HEK293T (cell line): Measurements from ENCODE around the gene RELCH.

Experiments
- FOXM1 ChIP-seq: fragments of 450-650 bp; IDR thresholded peaks from 2 replicates; pipeline ENCODE4 v1.6.1; 2017; ENCODE audit warnings: mild to moderate bottlenecking, borderline replicate concordance
- HDGF ChIP-seq: fragments of 450-650 bp; IDR thresholded peaks from 2 replicates; pipeline ENCODE4 v1.6.1; 2017; ENCODE audit warnings: antibody characterized with exemption, borderline replicate concordance
- L3MBTL2 ChIP-seq: fragments of 450-650 bp; conservative IDR thresholded peaks from 2 replicates; pipeline ENCODE4 v1.6.1; 2016; ENCODE audit warnings: mild to moderate bottlenecking
- NFRKB ChIP-seq: fragments of 450-650 bp; IDR thresholded peaks from 2 replicates; pipeline ENCODE4 v1.6.1; 2016; ENCODE audit warnings: mild to moderate bottlenecking, moderate library complexity
- SP1 ChIP-seq: fragments of 450-650 bp; IDR thresholded peaks from 2 replicates; pipeline ENCODE4 v1.6.1; 2017
- SUZ12 ChIP-seq: fragments of 450-650 bp; IDR thresholded peaks from 2 replicates; pipeline ENCODE4 v1.6.1; 2016; ENCODE audit warnings: mild to moderate bottlenecking
- TF ChIP-seq, protein P1 (sequence below): fragments of 450-650 bp; IDR thresholded peaks from 2 replicates; pipeline ENCODE4 v1.6.1; 2016

GRCh38 chr18:62280786-62281185, 93.7 kb downstream of the RELCH start:
- TF ChIP-seq, protein P1, sequence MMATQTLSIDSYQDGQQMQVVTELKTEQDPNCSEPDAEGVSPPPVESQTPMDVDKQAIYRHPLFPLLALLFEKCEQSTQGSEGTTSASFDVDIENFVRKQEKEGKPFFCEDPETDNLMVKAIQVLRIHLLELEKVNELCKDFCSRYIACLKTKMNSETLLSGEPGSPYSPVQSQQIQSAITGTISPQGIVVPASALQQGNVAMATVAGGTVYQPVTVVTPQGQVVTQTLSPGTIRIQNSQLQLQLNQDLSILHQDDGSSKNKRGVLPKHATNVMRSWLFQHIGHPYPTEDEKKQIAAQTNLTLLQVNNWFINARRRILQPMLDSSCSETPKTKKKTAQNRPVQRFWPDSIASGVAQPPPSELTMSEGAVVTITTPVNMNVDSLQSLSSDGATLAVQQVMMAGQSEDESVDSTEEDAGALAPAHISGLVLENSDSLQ = no peak
- TF ChIP-seq SUZ12 = no peak
- no peak for TF ChIP-seq L3MBTL2
- TF ChIP-seq SP1 = no peak
- no peak for TF ChIP-seq HDGF
- TF ChIP-seq FOXM1 = no peak
- no peak for TF ChIP-seq NFRKB
